ENCODE measurements around the gene RSAD1.

Gene RSAD1

GRCh38 chr17:50458701-50459676 is 19.7 kb upstream of the RSAD1 start:
- no peak for FAIRE-seq

DNA sequence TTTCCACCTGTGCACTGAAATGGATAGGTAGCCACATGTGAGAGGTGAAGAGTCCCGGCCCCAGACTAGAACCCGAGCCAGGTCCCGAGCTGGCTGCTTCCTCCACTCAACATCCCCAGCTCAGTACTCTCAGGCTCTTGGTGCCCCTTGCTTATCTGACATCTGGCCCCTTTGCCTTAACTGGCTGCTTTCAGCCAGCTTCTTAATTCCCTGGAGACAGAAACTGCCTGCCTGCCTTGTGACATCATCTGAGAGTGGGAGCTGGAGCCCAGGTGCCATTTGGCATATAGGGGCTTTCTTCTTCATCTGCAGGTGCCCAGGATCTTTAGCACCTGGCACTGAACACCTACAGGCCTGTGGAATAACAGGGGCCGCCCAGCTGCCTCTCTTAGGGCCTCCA is 18.9 kb upstream of the RSAD1 start:
- no peak for FAIRE-seq

- no peak for FAIRE-seq
Measured at GRCh38 chr17:50460831-50461526, 17.7 kb upstream of the RSAD1 start.

- FAIRE-seq, result no peak
Measured at GRCh38 chr17:50461550-50462132, 17.0 kb upstream of the RSAD1 start.

DNA sequence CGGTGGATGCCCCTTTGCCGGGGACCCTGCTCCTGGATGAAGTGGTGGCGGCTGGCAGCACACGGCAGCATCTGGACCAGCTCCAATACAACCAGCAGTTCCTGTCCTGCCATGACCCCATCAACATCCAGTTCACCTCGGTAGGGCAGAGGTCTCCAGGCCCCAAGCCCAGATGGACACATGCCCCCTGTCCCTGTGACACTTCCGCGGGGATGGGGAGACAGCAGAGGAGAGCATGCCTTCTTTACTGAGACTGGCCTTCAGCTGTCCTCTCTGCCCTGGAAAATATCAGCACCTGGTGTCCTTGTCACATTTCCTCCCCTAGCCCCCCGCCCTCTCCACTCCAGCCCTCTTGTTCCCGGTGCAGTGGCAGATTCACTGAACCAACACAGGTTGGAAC is 16.2 kb upstream of the RSAD1 start:
- no peak for FAIRE-seq

DNA sequence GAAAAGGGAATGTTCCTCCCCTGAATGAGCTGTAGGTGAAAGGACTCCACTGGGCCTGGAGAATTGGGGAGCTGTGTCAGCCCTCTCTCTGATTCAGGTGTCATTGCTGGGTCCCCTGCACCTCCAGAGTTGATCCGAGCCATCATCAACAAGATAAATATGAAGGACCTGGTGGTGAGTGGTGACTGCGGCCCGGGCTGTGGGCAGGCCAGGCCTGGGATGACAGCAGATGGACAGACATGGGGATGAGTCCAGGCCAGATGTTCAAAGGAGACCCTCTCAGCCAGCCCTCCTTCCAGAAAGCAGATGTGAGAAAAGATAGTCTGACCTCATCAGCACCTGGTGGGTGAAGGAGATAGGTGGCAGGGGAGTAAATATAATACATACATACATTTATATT is 14.5 kb upstream of the RSAD1 start:
- FAIRE-seq, result no peak

- FAIRE-seq, result no peak
Measured at GRCh38 chr17:50464736-50465135, 13.9 kb upstream of the RSAD1 start.

- FAIRE-seq, result no peak
Measured at GRCh38 chr17:50465171-50465570, 13.5 kb upstream of the RSAD1 start.

DNA sequence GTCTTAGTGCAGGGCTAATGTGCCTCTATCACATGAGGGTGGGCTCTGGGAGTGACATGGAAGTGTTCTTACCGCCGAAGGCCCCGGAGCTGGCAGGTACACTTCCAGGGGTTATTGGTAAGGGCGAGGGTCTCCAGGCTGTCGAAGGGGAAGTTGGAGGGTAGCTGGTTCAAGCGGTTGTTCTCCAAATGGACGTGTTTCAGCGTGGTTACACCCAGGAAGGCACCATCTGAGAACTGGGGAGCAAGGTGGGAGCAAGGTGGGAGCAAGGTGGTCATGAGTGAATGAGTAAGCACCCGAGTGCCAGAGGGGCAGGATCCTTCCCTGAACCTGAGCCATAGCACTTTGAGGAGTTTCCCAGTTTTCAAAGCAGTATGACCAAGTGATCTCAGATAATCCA is 13.0 kb upstream of the RSAD1 start:
- no peak for FAIRE-seq

DNA sequence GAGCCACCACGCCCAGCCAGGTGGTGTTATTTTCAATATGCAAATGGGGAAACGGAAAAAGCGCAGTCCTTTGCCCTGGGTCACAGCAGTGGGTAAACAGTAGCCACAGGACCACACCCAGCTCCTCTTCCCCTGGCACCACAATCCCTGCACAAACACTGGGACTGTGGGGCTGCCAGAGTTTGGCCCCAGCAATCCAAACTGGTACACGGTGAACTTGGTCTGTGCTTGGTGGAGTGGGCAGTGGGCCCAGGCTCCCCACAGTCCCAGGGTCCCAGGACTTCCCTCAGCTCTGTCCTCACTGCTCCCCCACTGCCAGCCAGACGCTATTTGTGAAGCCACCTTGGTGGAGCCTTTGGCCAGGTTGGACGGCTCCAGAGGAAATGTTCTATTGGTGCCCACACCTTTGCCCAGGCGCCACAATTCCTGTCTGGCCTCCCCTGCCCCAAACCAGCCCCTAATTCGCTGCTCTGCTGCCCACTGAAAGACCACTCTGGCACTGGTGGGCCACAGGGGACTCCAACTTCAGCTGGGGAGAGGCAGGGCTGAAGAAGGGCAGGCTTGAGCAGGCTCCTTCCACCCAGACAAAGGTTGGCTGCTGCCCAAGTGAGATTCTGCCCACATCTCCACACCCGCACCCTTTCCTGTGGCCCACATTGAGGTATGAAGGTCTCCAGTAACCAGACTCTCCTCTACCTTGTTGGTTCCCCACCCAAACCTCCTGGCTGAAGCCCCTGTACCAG is 12.1 kb upstream of the RSAD1 start:
- FAIRE-seq, result no peak

GRCh38 chr17:50467114-50467854 is 11.4 kb upstream of the RSAD1 start:
- no peak for FAIRE-seq

DNA sequence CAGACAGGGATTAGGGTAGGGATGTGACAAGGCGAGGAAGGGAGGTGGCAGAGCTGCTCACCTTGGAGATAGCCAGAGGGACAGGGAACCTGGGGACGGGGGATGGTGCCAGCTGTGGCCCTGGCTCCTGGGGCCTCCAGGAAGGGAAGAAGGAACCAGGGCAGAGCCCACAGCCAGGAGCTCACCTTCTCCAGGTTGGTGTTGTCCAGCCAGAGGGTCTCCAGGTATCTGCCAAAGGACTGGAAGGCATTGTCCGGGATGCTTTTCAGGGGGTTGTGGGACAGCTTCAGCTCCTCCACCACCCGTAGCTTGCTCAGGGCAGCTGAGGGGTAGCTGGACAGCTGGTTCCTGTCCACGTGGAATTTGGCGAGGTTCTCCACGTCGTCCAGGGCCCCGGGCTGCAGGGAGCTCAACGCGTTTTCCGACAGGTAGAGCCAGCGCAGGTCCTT is 10.8 kb upstream of the RSAD1 start:
- FAIRE-seq, result no peak

GRCh38 chr17:50468304-50469207 is 10.1 kb upstream of the RSAD1 start, which contains the start of gene CHAD:
Gene CHAD (minus strand): TSS chr17:50468880. CDS start chr17:50468813, 67 bp downstream.
- FAIRE-seq, result no peak

GRCh38 chr17:50469208-50469605 is 9.5 kb upstream of the RSAD1 start:
- no peak for FAIRE-seq

- FAIRE-seq, result no peak
Measured at GRCh38 chr17:50469671-50470305, 8.9 kb upstream of the RSAD1 start.

GRCh38 chr17:50470426-50470825 is 8.2 kb upstream of the RSAD1 start:
- no peak for FAIRE-seq

- no peak for FAIRE-seq
Measured at GRCh38 chr17:50471009-50471905, 7.4 kb upstream of the RSAD1 start.

GRCh38 chr17:50472286-50472685 is 6.4 kb upstream of the RSAD1 start:
- FAIRE-seq, result no peak

DNA sequence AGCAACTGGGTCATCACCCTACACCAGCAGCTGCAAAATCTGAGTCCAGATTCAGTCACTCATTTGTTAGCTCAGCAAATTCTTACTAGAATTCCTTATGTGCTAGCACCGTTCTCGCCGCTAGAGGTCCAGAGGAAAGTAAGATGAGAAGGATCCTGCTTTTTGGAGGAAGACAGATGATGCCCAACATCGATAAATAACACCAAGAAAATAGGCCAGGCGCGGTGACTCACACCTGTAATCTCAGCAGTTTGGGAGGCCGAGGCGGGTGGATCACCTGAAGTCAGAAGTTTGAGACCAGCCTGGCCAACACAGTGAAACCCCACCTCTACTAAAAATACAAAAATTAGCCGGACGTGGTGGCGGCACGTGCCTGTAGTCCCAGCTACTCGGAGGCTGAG is 5.9 kb upstream of the RSAD1 start:
- FAIRE-seq, result peak; percentile 86

Measured in G401.6 (cell line).